ENCODE results near the gene LEPROT.

DNA sequence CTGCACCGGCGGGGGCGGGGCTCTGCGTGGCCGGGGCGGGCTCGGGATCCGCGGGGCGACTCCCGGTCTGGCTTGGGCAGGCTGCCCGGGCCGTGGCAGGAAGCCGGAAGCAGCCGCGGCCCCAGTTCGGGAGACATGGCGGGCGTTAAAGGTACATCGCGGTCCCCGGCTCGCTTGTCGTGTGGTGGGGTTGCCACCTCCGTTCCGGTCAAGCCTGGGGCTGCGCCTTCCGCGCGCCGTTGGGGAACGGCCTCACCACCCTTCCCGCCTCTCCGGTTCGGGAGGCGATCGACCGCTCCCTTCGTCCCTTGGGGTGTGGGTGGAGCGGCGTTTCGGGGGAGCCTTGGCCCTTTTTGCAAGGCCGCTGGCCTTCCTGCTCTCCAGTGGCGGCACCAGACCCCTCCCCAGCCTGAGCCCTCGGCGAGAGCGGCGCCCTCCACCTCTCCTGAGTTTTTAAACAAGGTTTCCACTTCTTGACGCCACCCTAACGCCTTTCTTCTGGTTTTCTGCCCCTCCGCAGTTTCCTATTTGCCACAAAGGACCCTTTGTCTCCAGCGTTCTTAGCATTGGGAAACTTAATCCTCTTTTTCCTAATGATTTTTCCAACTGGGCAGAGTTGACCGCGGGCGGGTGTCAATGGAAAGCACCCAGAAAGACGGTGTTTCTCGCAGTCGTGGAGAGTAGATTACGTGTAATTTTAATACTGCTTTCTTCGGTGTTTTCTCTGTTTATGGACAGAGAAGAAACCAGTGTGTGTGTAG, at the start of gene LEPROT, which contains the start of gene LEPR:
- TF ChIP-seq EZH2phosphoT487 (IDR thresholded peaks at IDR 0.05; ENCODE audit: insufficient read depth, low read depth) (no peak), EZH2 (IDR thresholded peaks at IDR 0.05; ENCODE audit: insufficient read depth, poor library complexity, severe bottlenecking) (no peak)

Measured in GM23248 (cell line).